ENCODE results near the gene MTFMT. TPM values are rescaled to one million over a fixed set of nuclear protein-coding genes. Genes with fewer than 3 reads are reported as not detected.
A peak's percentile ranks its signal among the peaks of the same experiment; 100 is the strongest.
"Not testable (repeated sequence)": the region's sequence is repeated elsewhere in the genome, so short reads cannot be mapped to it uniquely, and the experiment has no call there.

MTFMT gene
- total RNA-seq (10 to 100 TPM; 15.2 to 18.3 TPM), polyA plus RNA-seq (10 to 100 TPM; 19.7 to 22.6 TPM)

- CTCF ChIA-PET (ENCODE audit: partially characterized antibody), result no interaction called here
- intact Hi-C loops (cut with micrococcal nuclease), result loop anchor here (1.0 kb wide), 2 partner anchors 40 to 104 kb away; partner anchors contain the start of genes PDCD7 and SPG21
These were observed at the start of gene MTFMT for GRCh38 chr15:65028921-65029735. TSS of gene MTFMT (minus strand) at chr15:65029639. CDS start at chr15:65029613, 26 bp downstream.

GRCh38 chr15:65077981-65078352 lies 48.5 kb upstream of the MTFMT start:
- Mint-ChIP-seq H3K9me3 (no peaks in the 10 kb centered on the region), H3K27me3 (peaks cover 23 to 37% of the 10 kb centered on the region in 2 donors), H3K27ac (peak overlapping the region in 2 of 7 donors; percentile 23 to 48), H3K4me1 (peaks cover 13 to 21% (median 16%) of the 10 kb centered on the region in 4 donors), H3K36me3 (no peaks in the 10 kb centered on the region), H3K4me3 (peak overlapping the region in 3 of 8 donors; percentile 36 to 66 (median 53))
- peak in 4 of 5 donors; percentile 24 to 45 (median 38) for DNase-seq
- Histone ChIP-seq H3K4me3 (ENCODE audit: low read length in 2 of 2) (no peak overlapping the region), H3K4me1 (ENCODE audit: insufficient read depth, low read length) (peaks cover 10% of the 10 kb centered on the region), H3K27me3 (ENCODE audit: insufficient read depth, low read length) (no peaks in the 10 kb centered on the region), H3K9me3 (ENCODE audit: control insufficient read depth in 1 of 2, low read length in 2 of 2) (no peaks in the 10 kb centered on the region), H3K27ac (ENCODE audit: low read depth, low read length) (no peak overlapping the region), H3K36me3 (ENCODE audit: insufficient read depth, low read length) (no peaks in the 10 kb centered on the region)
- intact Hi-C loops (cut with micrococcal nuclease), result loop anchor here (1.0 kb wide), 2 partner anchors 45 to 347 kb away; no protein-coding TSS in a partner anchor
- ChIA-PET CTCF (ENCODE audit: partially characterized antibody) (interaction anchor here (0.6 to 4.0 kb wide), 6 partner anchors 9 to 781 kb away, joined by 3 to 24 read pairs (median 3); no protein-coding TSS in a partner anchor), POLR2A (ENCODE audit: partially characterized antibody) (no interaction called here)

More at GRCh38 chr15:65028921-65029735, at the start of gene MTFMT:
- Mint-ChIP-seq H3K4me3 (peak within 1 kb of the TSS; percentile 87 to 95 (median 94)), H3K27me3 (peaks cover 3 to 16% of the 10 kb centered on the region in 2 donors), H3K4me1 (peaks cover 11 to 24% (median 20%) of the 10 kb centered on the region in 4 donors), H3K27ac (peak within 1 kb of the TSS; percentile 43 to 97 (median 84)), H3K9me3 (no peaks in the 10 kb centered on the region), H3K36me3 (peaks cover 6 to 18% of the 10 kb centered on the region in 2 donors)
- H3K4me3 ChIP-seq (ENCODE audit: low read length in 2 of 2), result peak within 1 kb of the TSS; percentile 71 to 84
- no peaks in the 10 kb centered on the region for H3K27me3 ChIP-seq (ENCODE audit: insufficient read depth, low read length)
- H3K36me3 ChIP-seq (ENCODE audit: insufficient read depth, low read length), result no peaks in the 10 kb centered on the region
- POLR2A ChIA-PET (ENCODE audit: partially characterized antibody), result no interaction called here
- peaks cover 17% of the 10 kb centered on the region for H3K4me1 ChIP-seq (ENCODE audit: insufficient read depth, low read length)
- H3K9me3 ChIP-seq (ENCODE audit: control insufficient read depth in 1 of 2, low read length in 2 of 2), result no peaks in the 10 kb centered on the region
- peak within 1 kb of the TSS; percentile 70 for H3K27ac ChIP-seq (ENCODE audit: low read depth, low read length)
- peak; percentile 83 to 90 (median 85) for DNase-seq

GRCh38 chr15:65077291-65077980 lies 48.0 kb upstream of the MTFMT start:
- peak overlapping the region in 1 of 7 donors; percentile 23 for H3K27ac Mint-ChIP-seq
- ChIA-PET POLR2A (ENCODE audit: partially characterized antibody) (no interaction called here), CTCF (ENCODE audit: partially characterized antibody) (interaction anchor here (0.9 to 4.0 kb wide), 3 partner anchors 10 to 43 kb away, joined by 3 to 24 read pairs (median 3); no protein-coding TSS in a partner anchor)
- peaks cover 8 to 16% (median 10%) of the 10 kb centered on the region in 4 donors for H3K4me1 Mint-ChIP-seq
- Histone ChIP-seq H3K27ac (ENCODE audit: low read depth, low read length) (no peak overlapping the region), H3K9me3 (ENCODE audit: control insufficient read depth in 1 of 2, low read length in 2 of 2) (no peaks in the 10 kb centered on the region), H3K27me3 (ENCODE audit: insufficient read depth, low read length) (no peaks in the 10 kb centered on the region), H3K4me3 (ENCODE audit: low read length in 2 of 2) (no peak overlapping the region), H3K4me1 (ENCODE audit: insufficient read depth, low read length) (peaks cover 7% of the 10 kb centered on the region), H3K36me3 (ENCODE audit: insufficient read depth, low read length) (no peaks in the 10 kb centered on the region)
- intact Hi-C loops (cut with micrococcal nuclease), result no loop called here
- no peak for DNase-seq
- H3K9me3 Mint-ChIP-seq, result no peaks in the 10 kb centered on the region
- H3K36me3 Mint-ChIP-seq, result no peaks in the 10 kb centered on the region
- H3K27me3 Mint-ChIP-seq, result peaks cover 18 to 32% of the 10 kb centered on the region in 2 donors
- peak overlapping the region in 3 of 8 donors; percentile 36 to 66 (median 53) for H3K4me3 Mint-ChIP-seq

- peaks cover 5 to 12% (median 7%) of the 10 kb centered on the region in 4 donors for H3K4me1 Mint-ChIP-seq
- no peaks in the 10 kb centered on the region for H3K27me3 ChIP-seq (ENCODE audit: insufficient read depth, low read length)
- peaks cover 14 to 28% of the 10 kb centered on the region in 2 donors for H3K27me3 Mint-ChIP-seq
- no peak within 1 kb of the TSS for H3K4me3 Mint-ChIP-seq
- CTCF ChIA-PET (ENCODE audit: partially characterized antibody), result interaction anchor here (1.6 to 4.0 kb wide), 3 partner anchors 21 to 345 kb away, joined by 3 to 24 read pairs (median 3); no protein-coding TSS in a partner anchor
- no peaks in the 10 kb centered on the region for H3K36me3 Mint-ChIP-seq
- no peak within 1 kb of the TSS for H3K27ac Mint-ChIP-seq
- no peaks in the 10 kb centered on the region for H3K9me3 Mint-ChIP-seq
- H3K36me3 ChIP-seq (ENCODE audit: insufficient read depth, low read length), result no peaks in the 10 kb centered on the region
- no peak for DNase-seq
- no peak within 1 kb of the TSS for H3K4me3 ChIP-seq (ENCODE audit: low read length in 2 of 2)
- intact Hi-C loops (cut with micrococcal nuclease), result no loop called here
- no peaks in the 10 kb centered on the region for H3K4me1 ChIP-seq (ENCODE audit: insufficient read depth, low read length)
- no peaks in the 10 kb centered on the region for H3K9me3 ChIP-seq (ENCODE audit: control insufficient read depth in 1 of 2, low read length in 2 of 2)
- POLR2A ChIA-PET (ENCODE audit: partially characterized antibody), result no interaction called here
- H3K27ac ChIP-seq (ENCODE audit: low read depth, low read length), result no peak within 1 kb of the TSS
These were observed 47.2 kb upstream of the MTFMT start, which contains the start of gene KBTBD13 for GRCh38 chr15:65076486-65077290. TSS of gene KBTBD13 (plus strand) at chr15:65076746. CDS start at chr15:65076816, 70 bp downstream.

- H3K36me3 ChIP-seq (ENCODE audit: insufficient read depth, low read length); H3K4me1 ChIP-seq (ENCODE audit: insufficient read depth, low read length); H3K9me3 ChIP-seq (ENCODE audit: control insufficient read depth in 1 of 2, low read length in 2 of 2); POLR2A ChIA-PET (ENCODE audit: partially characterized antibody); H3K9me3 Mint-ChIP-seq; H3K4me1 Mint-ChIP-seq; H3K27me3 ChIP-seq (ENCODE audit: insufficient read depth, low read length); H3K27ac ChIP-seq (ENCODE audit: low read depth, low read length); H3K36me3 Mint-ChIP-seq; DNase-seq; intact Hi-C loops (cut with micrococcal nuclease); H3K4me3 ChIP-seq (ENCODE audit: low read length in 2 of 2); H3K27ac Mint-ChIP-seq; H3K4me3 Mint-ChIP-seq: not testable (repeated sequence)
- peaks cover 9 to 24% of the 10 kb centered on the region in 2 donors for H3K27me3 Mint-ChIP-seq
- CTCF ChIA-PET (ENCODE audit: partially characterized antibody), result interaction anchor here (1.1 to 4.0 kb wide), 4 partner anchors 11 to 344 kb away, joined by 3 to 24 read pairs (median 3); no protein-coding TSS in a partner anchor
These were observed 46.4 kb upstream of the MTFMT start for GRCh38 chr15:65075607-65076395.

- H3K27ac ChIP-seq (ENCODE audit: low read depth, low read length); H3K4me1 Mint-ChIP-seq; H3K9me3 ChIP-seq (ENCODE audit: control insufficient read depth in 1 of 2, low read length in 2 of 2); H3K36me3 ChIP-seq (ENCODE audit: insufficient read depth, low read length); H3K4me3 Mint-ChIP-seq; H3K9me3 Mint-ChIP-seq; intact Hi-C loops (cut with micrococcal nuclease); H3K4me3 ChIP-seq (ENCODE audit: low read length in 2 of 2); H3K4me1 ChIP-seq (ENCODE audit: insufficient read depth, low read length); DNase-seq; H3K36me3 Mint-ChIP-seq; H3K27ac Mint-ChIP-seq; H3K27me3 ChIP-seq (ENCODE audit: insufficient read depth, low read length); POLR2A ChIA-PET (ENCODE audit: partially characterized antibody): not testable (repeated sequence)
- H3K27me3 Mint-ChIP-seq, result peaks cover 7 to 24% of the 10 kb centered on the region in 2 donors
- CTCF ChIA-PET (ENCODE audit: partially characterized antibody), result interaction anchor here (1.0 to 1.7 kb wide), 2 partner anchors 41 to 343 kb away, joined by 3 read pairs; no protein-coding TSS in a partner anchor
These were observed 45.5 kb upstream of the MTFMT start for GRCh38 chr15:65074946-65075345.

All from CD4-positive, alpha-beta memory T cell (primary cell).